Activated CD4-positive, alpha-beta T cell treated with anti-CD3 and anti-CD28 coated beads, Interleukin-2, amount 10 ng/mL, durations not matched to agents 24 days and 14 days (primary cell): ENCODE results near the gene EMP2. TPM values are rescaled to one million over a fixed set of nuclear protein-coding genes. Genes with fewer than 3 reads are reported as not detected.
"Not testable (repeated sequence)": the region's sequence is repeated elsewhere in the genome, so short reads cannot be mapped to it uniquely, and the experiment has no call there.

Experiments
- DNase-seq: peaks from one replicate; pipeline ENCODE4 v3.0.0; 2022
- H3K27ac Mint-ChIP-seq: one replicate; pipeline ENCODE4 v1.8.0; 2022; ENCODE audit warnings: mild to moderate bottlenecking, mixed read lengths
- H3K27me3 Mint-ChIP-seq: one replicate; pipeline ENCODE4 v1.8.0; 2022; ENCODE audit warnings: mixed read lengths
- H3K36me3 Mint-ChIP-seq: one replicate; pipeline ENCODE4 v1.8.0; 2022; ENCODE audit warnings: low read depth, mild to moderate bottlenecking, mixed read lengths
- H3K4me1 Mint-ChIP-seq: one replicate; pipeline ENCODE4 v1.8.0; 2021; ENCODE audit warnings: mixed read lengths
- H3K4me3 Mint-ChIP-seq: one replicate; pipeline ENCODE4 v1.8.0; 2022; ENCODE audit warnings: mild to moderate bottlenecking, moderate library complexity, mixed read lengths
- H3K9me3 Mint-ChIP-seq: one replicate; pipeline ENCODE4 v1.8.0; 2021; ENCODE audit warnings: mixed read lengths
- intact Hi-C: fragments of 100-400 bp; cut with micrococcal nuclease; formaldehyde crosslinking; loops from one replicate; pipeline ENCODE4 v1.15.1; 2023
- total RNA-seq: library from RNA; stranded (reverse); gene quantifications from 2 replicates; pipeline ENCODE4 v1.2.3, GENCODE V29; 2022

Gene EMP2
- total RNA-seq: not detected in 2 replicates

- no peak for DNase-seq
- H3K9me3 Mint-ChIP-seq: no peaks in the 10 kb centered on the region
- intact Hi-C loops: no loop called here
- no peak within 1 kb of the TSS for H3K4me3 Mint-ChIP-seq
- H3K27me3 Mint-ChIP-seq: peaks cover 48% of the 10 kb centered on the region
- H3K27ac Mint-ChIP-seq: no peak within 1 kb of the TSS
- H3K36me3 Mint-ChIP-seq: no peaks in the 10 kb centered on the region
- H3K4me1 Mint-ChIP-seq: peaks cover 3% of the 10 kb centered on the region
Measured at GRCh38 chr16:10579965-10580882, at the start of gene EMP2. Gene EMP2, minus strand, starts transcription at chr16:10580598. Its CDS starts 32,981 bp downstream, at chr16:10547617.

GRCh38 chr16:10629592-10629963 lies 49.2 kb upstream of the EMP2 start:
- H3K4me1 Mint-ChIP-seq: no peaks in the 10 kb centered on the region
- no peaks in the 10 kb centered on the region for H3K9me3 Mint-ChIP-seq
- H3K27ac Mint-ChIP-seq: no peak overlapping the region
- no peak for DNase-seq
- intact Hi-C loops: no loop called here
- no peaks in the 10 kb centered on the region for H3K27me3 Mint-ChIP-seq
- no peak overlapping the region for H3K4me3 Mint-ChIP-seq
- no peaks in the 10 kb centered on the region for H3K36me3 Mint-ChIP-seq

GRCh38 chr16:10625595-10626357 lies 45.4 kb upstream of the EMP2 start:
- Mint-ChIP-seq H3K36me3 (no peaks in the 10 kb centered on the region), H3K4me3 (no peak overlapping the region), H3K27me3 (no peaks in the 10 kb centered on the region), H3K27ac (no peak overlapping the region), H3K9me3 (no peaks in the 10 kb centered on the region), H3K4me1 (no peaks in the 10 kb centered on the region)
- no peak for DNase-seq
- intact Hi-C loops: no loop called here

- Mint-ChIP-seq H3K4me1 (peaks cover 3% of the 10 kb centered on the region), H3K27ac (no peak overlapping the region), H3K27me3 (peaks cover 5% of the 10 kb centered on the region), H3K4me3 (no peak overlapping the region), H3K36me3 (no peaks in the 10 kb centered on the region), H3K9me3 (no peaks in the 10 kb centered on the region)
- intact Hi-C loops: no loop called here
- DNase-seq: no peak
Measured at GRCh38 chr16:10624527-10624926, 44.1 kb upstream of the EMP2 start.

- peaks cover 10% of the 10 kb centered on the region for H3K27me3 Mint-ChIP-seq
- H3K9me3 Mint-ChIP-seq: no peaks in the 10 kb centered on the region
- no peak overlapping the region for H3K4me3 Mint-ChIP-seq
- intact Hi-C loops: no loop called here
- no peaks in the 10 kb centered on the region for H3K36me3 Mint-ChIP-seq
- H3K27ac Mint-ChIP-seq: no peak overlapping the region
- no peak for DNase-seq
- H3K4me1 Mint-ChIP-seq: peaks cover 3% of the 10 kb centered on the region
Measured at GRCh38 chr16:10623059-10623458, 42.7 kb upstream of the EMP2 start.

- Mint-ChIP-seq H3K27ac (no peak overlapping the region), H3K4me3 (no peak overlapping the region)
Measured at GRCh38 chr16:10622036-10622921, 41.9 kb upstream of the EMP2 start.

GRCh38 chr16:10621216-10621949 lies 41.0 kb upstream of the EMP2 start:
- H3K36me3 Mint-ChIP-seq, intact Hi-C loops, DNase-seq, H3K27ac Mint-ChIP-seq, H3K4me1 Mint-ChIP-seq, H3K9me3 Mint-ChIP-seq, H3K4me3 Mint-ChIP-seq: not testable (repeated sequence)
- peaks cover 12% of the 10 kb centered on the region for H3K27me3 Mint-ChIP-seq

More at GRCh38 chr16:10622036-10622921, 41.9 kb upstream of the EMP2 start:
- Mint-ChIP-seq H3K9me3 (no peaks in the 10 kb centered on the region), H3K27me3 (peaks cover 12% of the 10 kb centered on the region), H3K36me3 (no peaks in the 10 kb centered on the region), H3K4me1 (peaks cover 3% of the 10 kb centered on the region)
- intact Hi-C loops: no loop called here
- no peak for DNase-seq

GRCh38 chr16:10620120-10620519 lies 39.7 kb upstream of the EMP2 start:
- Mint-ChIP-seq H3K36me3 (no peaks in the 10 kb centered on the region), H3K9me3 (no peaks in the 10 kb centered on the region), H3K27ac (no peak overlapping the region), H3K4me3 (no peak overlapping the region), H3K4me1 (peaks cover 3% of the 10 kb centered on the region), H3K27me3 (peaks cover 12% of the 10 kb centered on the region)
- DNase-seq: no peak
- intact Hi-C loops: no loop called here

- Mint-ChIP-seq H3K4me3 (peak overlapping the region; percentile 48), H3K27ac (no peak overlapping the region), H3K36me3 (no peaks in the 10 kb centered on the region), H3K9me3 (no peaks in the 10 kb centered on the region), H3K27me3 (peaks cover 12% of the 10 kb centered on the region), H3K4me1 (peaks cover 3% of the 10 kb centered on the region)
- intact Hi-C loops: no loop called here
- peak; percentile 63 for DNase-seq
Measured at GRCh38 chr16:10619271-10619849, 39.0 kb upstream of the EMP2 start.

- Mint-ChIP-seq H3K36me3 (no peaks in the 10 kb centered on the region), H3K27ac (no peak overlapping the region), H3K27me3 (peaks cover 13% of the 10 kb centered on the region), H3K4me3 (no peak overlapping the region), H3K4me1 (peaks cover 3% of the 10 kb centered on the region), H3K9me3 (no peaks in the 10 kb centered on the region)
- intact Hi-C loops: no loop called here
- DNase-seq: no peak
Measured at GRCh38 chr16:10618710-10619209, 38.4 kb upstream of the EMP2 start.

GRCh38 chr16:10617662-10618420 lies 37.4 kb upstream of the EMP2 start:
- peaks cover 13% of the 10 kb centered on the region for H3K27me3 Mint-ChIP-seq
- peaks cover 3% of the 10 kb centered on the region for H3K4me1 Mint-ChIP-seq
- intact Hi-C loops: no loop called here
- H3K9me3 Mint-ChIP-seq: no peaks in the 10 kb centered on the region
- H3K36me3 Mint-ChIP-seq: no peaks in the 10 kb centered on the region
- DNase-seq: no peak
- H3K27ac Mint-ChIP-seq: no peak overlapping the region
- no peak overlapping the region for H3K4me3 Mint-ChIP-seq
